ENCODE results near the gene PTCD2.

Gene PTCD2

DNA sequence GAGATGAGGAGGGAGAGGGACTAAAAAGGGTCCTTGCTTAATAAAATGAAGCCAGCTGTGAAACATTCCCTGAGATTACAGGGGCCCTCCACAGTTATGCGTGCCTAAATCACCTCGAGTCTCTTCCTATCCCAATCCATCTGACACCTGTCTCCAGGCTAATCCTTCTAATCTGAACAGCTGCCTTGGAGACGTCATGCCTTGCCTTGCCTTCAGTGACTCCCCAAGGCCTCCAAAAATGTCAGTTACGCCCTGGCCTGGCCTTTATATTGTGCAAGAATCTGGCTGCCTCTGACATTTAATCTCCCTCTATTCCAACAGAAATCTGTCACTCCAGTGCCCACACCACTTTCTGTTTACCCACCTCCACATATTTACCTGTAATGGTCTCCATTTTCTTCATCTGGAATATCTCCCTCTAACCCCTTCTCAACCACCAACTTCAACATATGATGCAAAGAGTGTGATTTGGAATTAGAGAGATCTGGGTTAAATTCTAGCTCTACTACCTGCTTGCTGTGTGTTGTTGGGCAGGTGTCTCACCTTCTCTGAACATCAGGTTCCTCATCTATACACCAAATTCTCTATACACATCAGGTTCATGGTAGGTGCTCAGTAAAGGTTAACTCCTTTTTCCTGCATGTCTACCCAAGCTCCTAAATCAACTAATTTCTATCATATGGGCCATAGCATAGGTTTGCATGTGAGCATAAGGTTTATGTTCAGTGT is 57.9 kb downstream of the PTCD2 start:
- CTCF ChIA-PET, result interaction anchor here (0.7 to 1.9 kb wide), 4 partner anchors 16 to 146 kb away, joined by 3 to 4 read pairs (median 3); no protein-coding TSS in a partner anchor
- POLR2A ChIA-PET, result no interaction called here
- TF ChIP-seq ZNF768 (tag by site-specific recombination; IDR thresholded peaks at IDR 0.05) (peak; percentile 92), ZNF221 (tag by site-specific recombination; IDR thresholded peaks at IDR 0.05; ENCODE audit: borderline replicate concordance) (no peak)
- Histone ChIP-seq H3K36me3 (ENCODE audit: control insufficient read depth in 2 of 2, insufficient read depth in 1 of 2, low read length in 2 of 2) (no peaks in the 10 kb centered on the region), H3K9me3 (ENCODE audit: control insufficient read depth, insufficient read depth, low read depth, low read length) (no peaks in the 10 kb centered on the region), H3K27ac (ENCODE audit: extremely low read depth, low read depth, low read length) (no peak overlapping the region), H3K4me1 (ENCODE audit: control insufficient read depth, insufficient read depth, low read length) (peaks cover 5% of the 10 kb centered on the region; the same call in 1 of the 2 replicates), H3K4me3 (ENCODE audit: low read depth, low read length) (no peak overlapping the region)

DNA sequence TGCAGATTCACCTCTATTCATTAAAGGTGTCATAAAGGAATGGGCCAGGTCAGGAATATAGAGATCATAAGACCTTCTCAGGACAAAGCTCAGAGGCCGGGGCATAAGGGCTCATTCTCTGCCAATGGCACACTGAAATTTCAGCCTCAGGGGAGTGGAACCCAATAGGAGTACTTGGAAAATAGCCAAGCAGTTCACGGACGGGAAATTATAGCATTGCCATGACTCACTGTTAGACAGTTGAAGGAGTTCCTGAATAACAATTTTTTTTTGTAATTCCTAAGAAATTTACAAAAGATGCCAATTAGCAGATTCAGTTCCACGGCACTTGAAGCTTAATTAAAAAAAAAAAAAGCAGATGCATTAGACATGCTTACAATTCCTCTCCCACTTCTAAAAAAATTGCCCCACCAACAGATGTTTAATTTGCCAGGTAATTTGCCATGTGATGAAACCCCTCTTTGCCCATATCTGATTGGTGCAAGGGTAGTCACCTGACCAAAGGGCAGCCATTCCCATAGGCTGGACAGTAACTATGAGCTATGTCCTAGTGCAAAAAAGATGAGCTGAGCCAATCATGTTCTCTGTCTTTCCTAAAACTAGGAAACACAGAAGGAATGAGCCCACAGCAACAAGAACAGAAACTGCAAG is 58.6 kb downstream of the PTCD2 start:
- Histone ChIP-seq H3K4me1 (ENCODE audit: control insufficient read depth, insufficient read depth, low read length) (peaks cover 5% of the 10 kb centered on the region; the same call in 1 of the 2 replicates), H3K4me3 (ENCODE audit: low read depth, low read length) (no peak overlapping the region), H3K27ac (ENCODE audit: extremely low read depth, low read depth, low read length) (no peak overlapping the region), H3K36me3 (ENCODE audit: control insufficient read depth in 2 of 2, insufficient read depth in 1 of 2, low read length in 2 of 2) (no peaks in the 10 kb centered on the region), H3K9me3 (ENCODE audit: control insufficient read depth, insufficient read depth, low read depth, low read length) (no peaks in the 10 kb centered on the region)
- peak; percentile 48; the same call in 1 of the 2 replicates for TF ChIP-seq SP7 (tag by site-specific recombination; IDR thresholded peaks at IDR 0.05)
- TF ChIP-seq MEIS1 (CRISPR knock-in tag; IDR thresholded peaks at IDR 0.05; ENCODE audit: borderline replicate concordance), result 0 out of 2 replicates have a peak, but pooled peaks have one; percentile 33
- TF ChIP-seq MYNN (tag by site-specific recombination; IDR thresholded peaks at IDR 0.05; ENCODE audit: borderline replicate concordance), result no peak
- TF ChIP-seq, protein P1, sequence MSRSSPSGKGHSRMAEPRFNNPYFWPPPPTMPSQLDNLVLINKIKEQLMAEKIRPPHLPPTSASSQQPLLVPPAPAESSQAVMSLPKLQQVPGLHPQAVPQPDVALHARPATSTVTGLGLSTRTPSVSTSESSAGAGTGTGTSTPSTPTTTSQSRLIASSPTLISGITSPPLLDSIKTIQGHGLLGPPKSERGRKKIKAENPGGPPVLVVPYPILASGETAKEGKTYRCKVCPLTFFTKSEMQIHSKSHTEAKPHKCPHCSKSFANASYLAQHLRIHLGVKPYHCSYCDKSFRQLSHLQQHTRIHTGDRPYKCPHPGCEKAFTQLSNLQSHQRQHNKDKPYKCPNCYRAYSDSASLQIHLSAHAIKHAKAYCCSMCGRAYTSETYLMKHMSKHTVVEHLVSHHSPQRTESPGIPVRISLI (tag by site-specific recombination; IDR thresholded peaks at IDR 0.05), result peak; percentile 88; the same call in 1 of the 2 replicates
- TF ChIP-seq, protein P2, sequence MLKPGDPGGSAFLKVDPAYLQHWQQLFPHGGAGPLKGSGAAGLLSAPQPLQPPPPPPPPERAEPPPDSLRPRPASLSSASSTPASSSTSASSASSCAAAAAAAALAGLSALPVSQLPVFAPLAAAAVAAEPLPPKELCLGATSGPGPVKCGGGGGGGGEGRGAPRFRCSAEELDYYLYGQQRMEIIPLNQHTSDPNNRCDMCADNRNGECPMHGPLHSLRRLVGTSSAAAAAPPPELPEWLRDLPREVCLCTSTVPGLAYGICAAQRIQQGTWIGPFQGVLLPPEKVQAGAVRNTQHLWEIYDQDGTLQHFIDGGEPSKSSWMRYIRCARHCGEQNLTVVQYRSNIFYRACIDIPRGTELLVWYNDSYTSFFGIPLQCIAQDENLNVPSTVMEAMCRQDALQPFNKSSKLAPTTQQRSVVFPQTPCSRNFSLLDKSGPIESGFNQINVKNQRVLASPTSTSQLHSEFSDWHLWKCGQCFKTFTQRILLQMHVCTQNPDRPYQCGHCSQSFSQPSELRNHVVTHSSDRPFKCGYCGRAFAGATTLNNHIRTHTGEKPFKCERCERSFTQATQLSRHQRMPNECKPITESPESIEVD (tag by site-specific recombination; IDR thresholded peaks at IDR 0.05), result peak; percentile 32; the same call in 1 of the 2 replicates
- peak; percentile 37; the same call in 1 of the 2 replicates for TF ChIP-seq ZBTB48 (tag by site-specific recombination; IDR thresholded peaks at IDR 0.05)
- TF ChIP-seq ZNF660 (tag by site-specific recombination; IDR thresholded peaks at IDR 0.05), result 0 out of 2 replicates have a peak, but pooled peaks have one; percentile 16
- TF ChIP-seq FEZF1 (tag by site-specific recombination; IDR thresholded peaks at IDR 0.05), result no peak
- no peak for TF ChIP-seq ZNF121 (tag by site-specific recombination; IDR thresholded peaks at IDR 0.05)
- peak; percentile 26; the same call in 1 of the 2 replicates for TF ChIP-seq SP2 (tag by site-specific recombination; IDR thresholded peaks at IDR 0.05)
- no peak for TF ChIP-seq ZNF146 (tag by site-specific recombination; IDR thresholded peaks at IDR 0.05)
- TF ChIP-seq ZNF10 (tag by site-specific recombination; IDR thresholded peaks at IDR 0.05), result peak; percentile 90; the same call in 1 of the 2 replicates
- ChIA-PET CTCF (interaction anchor here (0.6 to 1.9 kb wide), 7 partner anchors 9 to 389 kb away, joined by 3 to 6 read pairs (median 3); no protein-coding TSS in a partner anchor), POLR2A (interaction anchor here (0.6 kb wide), 1 partner anchor 59 kb away, joined by 3 read pairs; the partner anchor contains the start of genes MRPS27 and PTCD2)

DNA sequence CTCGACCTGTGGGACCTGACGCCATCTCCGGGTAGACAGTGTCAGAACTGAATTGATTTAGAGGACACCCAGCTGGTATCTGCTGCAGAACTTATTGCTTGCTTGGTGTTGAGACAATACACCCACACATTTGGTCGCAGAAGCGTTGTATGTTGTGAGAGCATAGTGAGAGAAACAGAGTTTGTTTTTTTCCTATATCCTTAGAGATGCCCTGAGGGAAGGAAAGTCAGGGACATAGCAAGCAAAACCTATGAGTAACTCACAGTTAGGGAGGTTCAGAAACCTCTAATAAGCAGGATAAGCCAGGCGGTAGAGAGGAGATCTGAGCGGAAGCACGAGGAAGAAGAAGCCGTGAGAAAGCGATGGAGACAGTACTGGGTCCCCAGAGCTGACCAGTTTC is 59.8 kb downstream of the PTCD2 start:
- Histone ChIP-seq H3K9me3 (ENCODE audit: control insufficient read depth, insufficient read depth, low read depth, low read length) (no peaks in the 10 kb centered on the region), H3K27ac (ENCODE audit: extremely low read depth, low read depth, low read length) (no peak overlapping the region), H3K4me1 (ENCODE audit: control insufficient read depth, insufficient read depth, low read length) (peaks cover 5% of the 10 kb centered on the region; the same call in 1 of the 2 replicates), H3K36me3 (ENCODE audit: control insufficient read depth in 2 of 2, insufficient read depth in 1 of 2, low read length in 2 of 2) (no peaks in the 10 kb centered on the region), H3K4me3 (ENCODE audit: low read depth, low read length) (no peak overlapping the region)
- ChIA-PET CTCF (interaction anchor here (0.8 to 1.4 kb wide), 3 partner anchors 14 to 24 kb away, joined by 3 to 4 read pairs (median 3); no protein-coding TSS in a partner anchor), POLR2A (no interaction called here)
- TF ChIP-seq ZNF433 (tag by site-specific recombination; IDR thresholded peaks at IDR 0.05; ENCODE audit: low read depth) (no peak), ZNF155 (tag by site-specific recombination; IDR thresholded peaks at IDR 0.05) (no peak), YY2 (tag by site-specific recombination; IDR thresholded peaks at IDR 0.05) (no peak), ZSCAN30 (tag by site-specific recombination; IDR thresholded peaks at IDR 0.05) (no peak), ZNF23 (tag by site-specific recombination; IDR thresholded peaks at IDR 0.05; ENCODE audit: borderline replicate concordance) (no peak)
- TF ChIP-seq, protein P2 (tag by site-specific recombination; IDR thresholded peaks at IDR 0.05), result no peak

Data from HEK293 (cell line).